ENCODE measurements around the gene GGTA1.

GGTA1 gene

GRCh38 chr9:121411993-121412392, 87.7 kb downstream of the GGTA1 start:
- TF ChIP-seq CTCF (IDR thresholded peaks at IDR 0.05; ENCODE audit: insufficient read depth, low read length, poor library complexity, severe bottlenecking) = no peak
- no peak overlapping the region for H3K4me3 ChIP-seq (replicated peaks; ENCODE audit: low read depth, low read length)
- no peaks in the 10 kb centered on the region for H3K27me3 ChIP-seq (replicated peaks; ENCODE audit: control insufficient read depth, insufficient read depth, low read length)
- H3K36me3 ChIP-seq (ENCODE audit: control insufficient read depth, insufficient read depth, low read length) = no peaks in the 10 kb centered on the region
- DNase-seq (ENCODE audit: extremely low read depth, insufficient read length) = no peak

- DNase-seq (ENCODE audit: extremely low read depth, insufficient read length) = no peak
- H3K27me3 ChIP-seq (replicated peaks; ENCODE audit: control insufficient read depth, insufficient read depth, low read length) = no peaks in the 10 kb centered on the region
- H3K4me3 ChIP-seq (replicated peaks; ENCODE audit: low read depth, low read length) = no peak overlapping the region
- no peaks in the 10 kb centered on the region for H3K36me3 ChIP-seq (ENCODE audit: control insufficient read depth, insufficient read depth, low read length)
- TF ChIP-seq CTCF (IDR thresholded peaks at IDR 0.05; ENCODE audit: insufficient read depth, low read length, poor library complexity, severe bottlenecking) = no peak
These were observed 93.7 kb downstream of the GGTA1 start for GRCh38 chr9:121405899-121406298.

Data from GM06990 (cell line).